Brain microvascular endothelial cell (primary cell): ENCODE data around the gene ATP9B.

Experiments
- DNase-seq: peaks from one replicate; pipeline ENCODE4 v3.0.0-alpha.2; 2020
- H3K27ac ChIP-seq: fragments of 250-450 bp; sonication (Bioruptor Pico); 2 replicates; pipeline ENCODE4 v1.5.1; 2020; ENCODE audit warnings: mild to moderate bottlenecking, moderate library complexity
- H3K27me3 ChIP-seq: fragments of 250-450 bp; sonication (Bioruptor Pico); replicated peaks from 2 replicates; pipeline ENCODE4 v1.5.1; 2020; ENCODE audit warnings: mild to moderate bottlenecking
- H3K36me3 ChIP-seq: fragments of 250-450 bp; sonication (Bioruptor Pico); replicated peaks from 2 replicates; pipeline ENCODE4 v1.5.1; 2020; ENCODE audit warnings: mild to moderate bottlenecking
- H3K4me3 ChIP-seq: 2 replicates; pipeline ENCODE4 v1.5.1; 2011; ENCODE audit warnings: low read depth, mild to moderate bottlenecking, control low read depth, low read length, moderate library complexity
- in situ Hi-C: cut with HindIII; loops from 2 replicates; pipeline ENCODE4 v1.10.0; 2017; ENCODE audit warnings: low sequenced_read_pairs, low pct_ligation_motif_present
- TF ChIP-seq, protein P1 (sequence below): IDR thresholded peaks from 2 replicates; pipeline ENCODE4 v1.5.1; 2011; ENCODE audit warnings: low read depth, mild to moderate bottlenecking, moderate library complexity, low read length, control low read depth, inconsistent platforms; ENCODE audit errors: missing control alignments

Gene ATP9B

DNA sequence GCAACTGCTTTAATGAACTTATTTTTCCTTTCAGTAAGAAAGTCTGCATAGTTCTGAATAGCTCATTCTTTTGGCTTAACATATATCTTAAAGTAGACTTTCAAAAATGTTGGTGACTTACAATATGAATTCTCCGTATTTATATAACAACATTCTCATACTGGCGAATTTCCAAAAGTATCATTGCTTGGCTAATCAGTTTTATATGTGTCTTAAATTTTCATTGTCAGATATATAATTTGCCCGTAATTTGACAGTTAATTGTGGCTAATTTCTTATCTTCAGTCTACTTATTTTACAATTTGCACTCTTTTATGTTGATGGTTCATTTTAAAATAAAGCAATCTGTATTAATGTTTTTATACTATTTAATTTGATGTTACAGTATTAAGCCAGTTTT is 144.9 kb downstream of the ATP9B start:
- in situ Hi-C loops = no loop called here
- no peaks in the 10 kb centered on the region for H3K27me3 ChIP-seq
- no peaks in the 10 kb centered on the region for H3K36me3 ChIP-seq
- H3K4me3 ChIP-seq = no peak overlapping the region
- H3K27ac ChIP-seq = no peak overlapping the region
- TF ChIP-seq, protein P1, sequence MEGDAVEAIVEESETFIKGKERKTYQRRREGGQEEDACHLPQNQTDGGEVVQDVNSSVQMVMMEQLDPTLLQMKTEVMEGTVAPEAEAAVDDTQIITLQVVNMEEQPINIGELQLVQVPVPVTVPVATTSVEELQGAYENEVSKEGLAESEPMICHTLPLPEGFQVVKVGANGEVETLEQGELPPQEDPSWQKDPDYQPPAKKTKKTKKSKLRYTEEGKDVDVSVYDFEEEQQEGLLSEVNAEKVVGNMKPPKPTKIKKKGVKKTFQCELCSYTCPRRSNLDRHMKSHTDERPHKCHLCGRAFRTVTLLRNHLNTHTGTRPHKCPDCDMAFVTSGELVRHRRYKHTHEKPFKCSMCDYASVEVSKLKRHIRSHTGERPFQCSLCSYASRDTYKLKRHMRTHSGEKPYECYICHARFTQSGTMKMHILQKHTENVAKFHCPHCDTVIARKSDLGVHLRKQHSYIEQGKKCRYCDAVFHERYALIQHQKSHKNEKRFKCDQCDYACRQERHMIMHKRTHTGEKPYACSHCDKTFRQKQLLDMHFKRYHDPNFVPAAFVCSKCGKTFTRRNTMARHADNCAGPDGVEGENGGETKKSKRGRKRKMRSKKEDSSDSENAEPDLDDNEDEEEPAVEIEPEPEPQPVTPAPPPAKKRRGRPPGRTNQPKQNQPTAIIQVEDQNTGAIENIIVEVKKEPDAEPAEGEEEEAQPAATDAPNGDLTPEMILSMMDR = no peak
- no peak for DNase-seq

DNA sequence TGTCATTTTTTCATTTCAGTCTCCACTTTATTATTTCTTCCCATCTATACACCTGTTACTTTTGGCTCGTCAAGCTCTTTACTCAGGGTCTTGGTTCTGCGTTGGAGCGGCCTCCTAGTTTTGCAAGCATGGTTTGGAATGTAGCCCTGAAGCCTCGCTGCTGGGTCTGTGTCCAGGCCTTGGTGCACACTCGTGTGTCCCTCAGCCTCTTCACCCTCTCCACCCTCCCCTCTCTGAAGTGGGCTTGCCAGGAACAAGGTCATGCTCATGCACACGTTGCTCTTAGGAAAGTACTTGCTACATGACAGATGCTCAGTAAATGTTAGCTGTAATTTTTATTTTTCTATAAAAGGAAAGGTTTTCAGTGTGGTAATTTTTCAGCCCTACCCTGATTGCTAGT is 147.0 kb downstream of the ATP9B start:
- H3K27me3 ChIP-seq = no peaks in the 10 kb centered on the region
- no peak overlapping the region for H3K4me3 ChIP-seq
- H3K36me3 ChIP-seq = no peaks in the 10 kb centered on the region
- TF ChIP-seq, protein P1 = no peak
- in situ Hi-C loops = no loop called here
- DNase-seq = no peak
- no peak overlapping the region for H3K27ac ChIP-seq

DNA sequence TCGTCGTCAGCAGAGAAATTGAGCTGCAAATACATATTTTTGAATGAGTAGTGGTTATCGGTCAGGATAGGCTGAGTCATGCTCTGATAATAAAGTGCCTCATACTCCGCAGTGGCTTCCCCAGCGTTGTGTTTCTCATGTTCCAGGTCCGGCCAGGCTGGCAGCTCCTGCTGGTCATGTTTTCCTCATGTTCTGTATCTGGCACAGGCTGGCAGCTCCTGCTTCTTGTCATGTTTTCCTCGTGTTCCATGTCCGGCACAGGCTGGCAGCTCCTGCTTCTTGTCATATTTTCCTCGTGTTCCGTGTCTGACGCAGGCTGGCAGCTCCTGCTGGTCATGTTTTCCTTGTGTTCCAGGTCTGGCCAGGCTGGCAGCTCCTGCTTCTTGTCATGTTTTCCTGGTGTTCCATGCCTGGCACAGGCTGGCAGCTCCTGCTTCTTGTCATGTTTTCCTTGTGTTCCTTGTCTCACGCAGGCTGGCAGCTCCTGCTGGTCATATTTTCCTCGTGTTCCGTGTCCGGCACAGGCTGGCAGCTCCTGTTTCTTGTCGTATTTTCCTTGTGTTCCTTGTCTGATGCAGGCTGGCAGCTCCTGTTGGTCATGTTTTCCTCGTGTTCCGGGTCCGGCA is 148.9 kb downstream of the ATP9B start:
- in situ Hi-C loops = no loop called here

DNA sequence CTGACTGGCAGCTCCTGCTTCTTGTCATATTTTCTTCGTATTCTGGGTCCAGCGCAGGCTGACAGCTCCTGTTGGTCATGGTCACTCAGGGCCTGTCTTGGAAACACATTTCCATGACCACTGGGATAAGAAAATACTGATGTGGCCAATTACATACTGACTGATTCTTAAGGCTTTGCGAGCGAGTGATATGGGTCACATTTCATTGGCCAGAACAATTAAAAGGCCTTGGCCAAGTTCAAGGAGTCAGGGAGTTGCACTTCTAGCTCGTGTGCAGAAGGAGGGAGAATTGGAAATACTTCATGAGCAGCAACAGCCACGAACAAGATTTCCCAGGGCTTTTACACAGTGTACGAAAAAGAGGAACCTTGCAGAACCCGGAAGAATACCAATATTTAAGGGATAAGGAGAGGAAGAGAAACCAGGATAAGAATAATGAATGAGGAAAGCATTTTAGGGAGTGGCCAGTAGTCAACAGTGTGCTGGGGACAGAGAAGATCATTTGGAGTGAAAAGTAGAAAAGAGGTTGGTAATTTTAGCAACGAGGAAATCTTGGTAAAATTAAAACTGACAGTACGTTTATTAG is 149.5 kb downstream of the ATP9B start:
- in situ Hi-C loops = no loop called here

More for the DNA sequence above, 148.9 kb downstream of the ATP9B start:
- no peaks in the 10 kb centered on the region for H3K27me3 ChIP-seq
- peak; percentile 40 for DNase-seq
- H3K36me3 ChIP-seq = no peaks in the 10 kb centered on the region
- no peak overlapping the region for H3K27ac ChIP-seq
- TF ChIP-seq, protein P1 = peak; percentile 2
- no peak overlapping the region for H3K4me3 ChIP-seq

DNA sequence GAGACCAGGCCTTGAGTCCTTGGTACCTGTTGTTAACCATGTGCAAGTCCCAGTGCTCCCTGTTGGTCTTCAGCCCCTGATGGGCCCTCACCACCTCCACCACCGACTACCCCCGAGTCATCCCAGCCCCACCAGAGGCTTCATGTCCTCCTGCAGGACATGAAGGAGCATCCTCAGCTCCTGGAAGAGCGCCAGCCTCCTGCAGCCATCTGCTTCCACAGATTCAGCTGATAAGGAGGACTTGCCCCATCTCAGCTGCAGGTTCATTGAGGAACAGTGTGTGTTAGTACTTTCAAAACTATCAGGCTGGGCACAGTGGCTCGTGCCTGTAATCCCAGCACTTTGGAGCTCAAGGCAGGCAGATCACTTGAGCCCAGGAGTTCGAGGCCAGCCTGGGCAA is 151.9 kb downstream of the ATP9B start:
- Histone ChIP-seq H3K27me3 (no peaks in the 10 kb centered on the region), H3K36me3 (no peaks in the 10 kb centered on the region), H3K4me3 (no peak overlapping the region), H3K27ac (no peak overlapping the region)
- DNase-seq = no peak
- in situ Hi-C loops = no loop called here
- TF ChIP-seq, protein P1 = no peak

More for the DNA sequence above, 149.5 kb downstream of the ATP9B start:
- no peak for DNase-seq
- Histone ChIP-seq H3K27ac (no peak overlapping the region), H3K36me3 (no peaks in the 10 kb centered on the region), H3K27me3 (no peaks in the 10 kb centered on the region), H3K4me3 (no peak overlapping the region)
- TF ChIP-seq, protein P1 = no peak

DNA sequence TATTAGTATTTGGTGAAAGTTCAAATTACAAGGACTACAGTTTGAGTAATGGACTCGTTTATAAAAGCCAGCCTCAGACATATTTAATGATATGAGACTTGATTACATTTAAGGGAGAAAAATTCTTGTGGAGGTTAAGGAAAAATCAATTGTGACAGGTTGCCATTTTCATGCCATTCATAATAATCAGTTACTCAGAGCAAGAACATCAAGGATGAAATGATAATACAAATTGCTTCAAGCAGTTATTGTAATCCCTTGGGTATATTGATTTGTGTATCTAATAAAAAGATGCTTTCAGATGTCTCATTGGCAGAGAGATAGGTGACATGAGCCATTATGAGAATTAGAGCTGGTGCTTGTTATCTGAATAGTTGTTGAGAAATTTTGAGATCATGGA is 153.6 kb downstream of the ATP9B start:
- H3K27ac ChIP-seq = no peak overlapping the region
- TF ChIP-seq, protein P1 = no peak
- in situ Hi-C loops = no loop called here
- no peaks in the 10 kb centered on the region for H3K27me3 ChIP-seq
- no peak for DNase-seq
- H3K4me3 ChIP-seq = no peak overlapping the region
- no peaks in the 10 kb centered on the region for H3K36me3 ChIP-seq
